Measurements from ENCODE around the gene GRN. TPM values are rescaled to one million over a fixed set of nuclear protein-coding genes. Genes with fewer than 3 reads are reported as not detected.
A peak's percentile ranks its signal among the peaks of the same experiment; 100 is the strongest.

The GRN gene
- total and polyA plus RNA-seq, 9 of the 15 experiments (the other 6 are each of a cell fraction or from before 2014, with no cell fraction given) = 5.4 to 75.3 (median 20.7) TPM

- TF ChIP-seq POLR2G (IDR thresholded peaks at IDR 0.05; ENCODE audit: low read depth, low read length) (peak; percentile 76), VEZF1 (CRISPR knock-in tag; IDR thresholded peaks at IDR 0.05) (peak; percentile 72), ZNF277 (CRISPR knock-in tag; IDR thresholded peaks at IDR 0.05; ENCODE audit: borderline replicate concordance) (no peak), HSF4 (CRISPR knock-in tag; IDR thresholded peaks at IDR 0.05; ENCODE audit: borderline replicate concordance) (no peak), ZNF224 (CRISPR knock-in tag; IDR thresholded peaks at IDR 0.05) (no peak), SUPT5H (IDR thresholded peaks at IDR 0.05) (no peak), CHD4 (IDR thresholded peaks at IDR 0.05; ENCODE audit: insufficient read depth, insufficient replicate concordance, low read depth, low read length, poor library complexity, severe bottlenecking) (no peak), FOXJ2 (tag; IDR thresholded peaks at IDR 0.05) (no peak), YY1 (IDR thresholded peaks at IDR 0.05; ENCODE audit: borderline replicate concordance in 1 of 3, control insufficient read depth in 1 of 3, extremely low read depth in 1 of 3, insufficient read depth in 3 of 3, insufficient read length in 1 of 3, insufficient replicate concordance in 2 of 3, low read depth in 1 of 3, low read length in 2 of 3) (peak in 1 of 3 experiments; percentile 66), NUFIP1 (IDR thresholded peaks at IDR 0.05; ENCODE audit: partially characterized antibody) (no peak), MAZ (CRISPR knock-in tag; conservative IDR thresholded peaks at IDR 0.05 in 1 of 2, IDR thresholded peaks at IDR 0.05 in 1 of 2) (peak; percentile 28 to 35; a peak in 1 of 4 replicates), TSHZ1 (CRISPR knock-in tag; IDR thresholded peaks at IDR 0.05) (no peak), ZNF324 (CRISPR knock-in tag; IDR thresholded peaks at IDR 0.05) (no peak), MBD2 (IDR thresholded peaks at IDR 0.05; ENCODE audit: borderline replicate concordance, low read depth) (no peak), ZNF707 (CRISPR knock-in tag; conservative IDR thresholded peaks at IDR 0.05) (no peak), ETV1 (tag; conservative IDR thresholded peaks at IDR 0.05; ENCODE audit: low read depth) (no peak), E4F1 (CRISPR knock-in tag; IDR thresholded peaks at IDR 0.05; ENCODE audit: borderline replicate concordance) (no peak), ZNF699 (CRISPR knock-in tag; IDR thresholded peaks at IDR 0.05; ENCODE audit: insufficient replicate concordance) (no peak)
Measured at GRCh38 chr17:44363613-44364159, 18.6 kb downstream of the GRN start, which contains the start of gene FAM171A2 (continued).

Measured in K562 (cell line).